Spleen (tissue), 11 donors: ENCODE data around the gene CTF1. TPM values are rescaled to one million over a fixed set of nuclear protein-coding genes. Genes with fewer than 3 reads are reported as not detected.
A peak's percentile ranks its signal among the peaks of the same experiment; 100 is the strongest.

ENCODE experiments used
- DNase-seq: peaks from one replicate; pipeline ENCODE4 v3.0.0-alpha.2; 2020
- H3K27ac ChIP-seq, 8 donors: fragments of 200-600 bp; sonication (generic) in 7 of 8; 1 replicate in 4 of 8; 2 replicates in 4 of 8; pipeline versions ENCODE4 v1.5.0 to v1.8.0; 2016 to 2021; ENCODE audit warnings: inconsistent platforms in 4 of 8, mild to moderate bottlenecking in 4 of 8, moderate library complexity in 1 of 8
- H3K27me3 ChIP-seq, 7 donors: fragments of 200-600 bp; sonication (generic) in 6 of 7; replicated peaks in 1 of 7; 1 replicate in 4 of 7; 2 replicates in 3 of 7; pipeline versions ENCODE4 v1.5.0 to v1.8.0; 2016 to 2021; ENCODE audit warnings: inconsistent platforms in 3 of 7, mild to moderate bottlenecking in 1 of 7
- H3K36me3 ChIP-seq, 6 donors: fragments of 200-600 bp; sonication (generic) in 5 of 6; 1 replicate in 4 of 6; 2 replicates in 2 of 6; pipeline versions ENCODE4 v1.5.0 to v1.8.0; 2016 to 2021; ENCODE audit warnings: inconsistent platforms in 2 of 6
- H3K4me1 ChIP-seq, 6 donors: fragments of 200-600 bp; sonication (generic) in 5 of 6; 1 replicate in 3 of 6; 2 replicates in 3 of 6; pipeline versions ENCODE4 v1.5.0 to v1.8.0; 2016 to 2021; ENCODE audit warnings: inconsistent platforms in 3 of 6
- H3K4me3 ChIP-seq, 8 donors: fragments of 200-600 bp; sonication (generic) in 7 of 8; 1 replicate in 4 of 8; 2 replicates in 4 of 8; pipeline versions ENCODE4 v1.5.0 to v1.8.0; 2016 to 2021; ENCODE audit warnings: inconsistent platforms in 4 of 8, mild to moderate bottlenecking in 4 of 8, moderate library complexity in 2 of 8
- H3K9me3 ChIP-seq, 8 donors: fragments of 200-600 bp; sonication (generic) in 7 of 8; 1 replicate in 4 of 8; 2 replicates in 4 of 8; pipeline versions ENCODE4 v1.5.0 to v1.8.0; 2016 to 2021; ENCODE audit warnings: inconsistent platforms in 4 of 8
- CTCF ChIP-seq, 11 experiments: fragments of 200-600 bp in 7 of 11; fragments of 450-650 bp in 4 of 11; sonication (generic) in 4 of 11; IDR thresholded peaks in 8 of 11; conservative IDR thresholded peaks in 3 of 11; 1 replicate in 7 of 11; 2 replicates in 4 of 11; pipeline versions ENCODE4 v1.4.0 to v1.8.0; 2016 to 2021; ENCODE audit warnings: antibody characterized with exemption in 11 of 11, inconsistent platforms in 4 of 11, mild to moderate bottlenecking in 1 of 11
- POLR2A ChIP-seq, 3 donors: fragments of 450-650 bp; IDR thresholded peaks; one replicate each; pipeline ENCODE4 v1.5.1; 2017; ENCODE audit warnings: antibody characterized with exemption in 3 of 3, mild to moderate bottlenecking in 1 of 3
- POLR2AphosphoS5 ChIP-seq, 3 donors: sonication (generic); formaldehyde crosslinking; IDR thresholded peaks; one replicate each; pipeline ENCODE4 v1.5.1; 2017; ENCODE audit warnings: antibody characterized with exemption in 3 of 3
- WGBS, 5 donors: extraction: QIAGEN DNeasy Blood & Tissue Kit in 3 of 5; methylation state at CpG; one replicate each; pipeline versions ENCODE4 v1.1.5 to v1.1.7; 2013 to 2018; 5-methylcytosine and 5-hydroxymethylcytosine counted together
- intact Hi-C: fragments of 100-400 bp; cut with DNase I; formaldehyde crosslinking; loops from one replicate; pipeline ENCODE4 v1.15.0; 2023; ENCODE audit warnings: low total_unique reads
- polyA plus RNA-seq, 3 donors: library from polyadenylated mRNA; stranded (reverse); fragments of 200-250 nt; gene quantifications; one replicate each; pipeline ENCODE4 v1.2.1, GENCODE V29; 2013
- total RNA-seq, 7 donors: library from RNA; depleted of rRNA in 3 of 7; stranded (reverse); fragments of >200 nt in 3 of 7; fragmentation: NEBNext Ultra II Directional in 4 of 7; extraction: Animal tissue kit (Norgen Biotek cat#: 25700) in 4 of 7; gene quantifications; one replicate each; pipeline versions ENCODE4 v1.1.0 to v1.2.1, GENCODE V29; 2016 to 2021
- donor health status: healthy with polysubstance abuse.
- donor health status: DM: no; HTN: no; CAD: no; lungs with moderate emphysema.
- donor health status: DM: no; HTN: no; CAD: no.
- donor health status: Bipolar disorder and iron deficiency.
- donor health status: healthy.
- donor health status: DM: no; HTN: no; CAD: no.
- donor health status: DM: yes; HTN: yes; CAD: no.

Gene CTF1
- total and polyA plus RNA-seq, 10 donors: 0.61 to 3.3 (median 1.3) TPM; not detected in 1

GRCh38 chr16:30947859-30948666, 51.6 kb downstream of the CTF1 start:
- H3K27me3 ChIP-seq: no peaks in the 10 kb centered on the region
- H3K36me3 ChIP-seq: peaks cover 0 to 49% (median 0%) of the 10 kb centered on the region in 6 donors
- intact Hi-C loops: no loop called here
- WGBS, 5 donors: 37 to 56% (median 48%) methylated on average over 25 to 44 of the region's 44 CpGs
- H3K27ac ChIP-seq: peak overlapping the region; percentile 89 to 99 (median 96)
- TF ChIP-seq CTCF (IDR thresholded peaks at IDR 0.05 in 8 of 11, conservative IDR thresholded peaks at IDR 0.05 in 3 of 11) (no peak), POLR2A (IDR thresholded peaks at IDR 0.05) (no peak), POLR2AphosphoS5 (IDR thresholded peaks at IDR 0.05) (peak in 2 of 3 donors; percentile 30 to 57)
- peaks cover 11 to 53% (median 28%) of the 10 kb centered on the region in 6 donors for H3K4me1 ChIP-seq
- peak; percentile 88 for DNase-seq
- H3K4me3 ChIP-seq: peak overlapping the region; percentile 80 to 98 (median 92)
- no peaks in the 10 kb centered on the region for H3K9me3 ChIP-seq

GRCh38 chr16:30948667-30949649, 52.5 kb downstream of the CTF1 start, which contains the start of gene ORAI3:
ORAI3 (plus strand) TSS chr16:30949068; CDS start chr16:30949290, 222 bp downstream.
- WGBS, 5 donors: 0 to 4% (median 1%) methylated on average over 17 to 70 of the region's 70 CpGs
- peak within 1 kb of the TSS; percentile 89 to 99 (median 96) for H3K27ac ChIP-seq
- DNase-seq: peak; percentile 97
- H3K4me3 ChIP-seq: peak within 1 kb of the TSS; percentile 80 to 98 (median 92)
- H3K9me3 ChIP-seq: no peaks in the 10 kb centered on the region
- no peaks in the 10 kb centered on the region for H3K27me3 ChIP-seq
- intact Hi-C loops: no loop called here
- peak in 1 of 3 donors; percentile 41 for TF ChIP-seq POLR2A (IDR thresholded peaks at IDR 0.05)
- TF ChIP-seq POLR2AphosphoS5 (IDR thresholded peaks at IDR 0.05): peak; percentile 89 to 91 (median 91)
- peak in 1 of 11 experiments; percentile 14 for TF ChIP-seq CTCF (IDR thresholded peaks at IDR 0.05 in 8 of 11, conservative IDR thresholded peaks at IDR 0.05 in 3 of 11)
- peaks cover 14 to 62% (median 36%) of the 10 kb centered on the region in 6 donors for H3K4me1 ChIP-seq
- H3K36me3 ChIP-seq: peaks cover 0 to 50% (median 0%) of the 10 kb centered on the region in 6 donors

GRCh38 chr16:30949650-30950515, 53.5 kb downstream of the CTF1 start:
- intact Hi-C loops: no loop called here
- Histone ChIP-seq H3K4me3 (peak overlapping the region; percentile 80 to 98 (median 92)), H3K4me1 (peaks cover 16 to 71% (median 40%) of the 10 kb centered on the region in 6 donors)

More at GRCh38 chr16:30949650-30950515, 53.5 kb downstream of the CTF1 start:
- DNase-seq: peak; percentile 89
- no peaks in the 10 kb centered on the region for H3K9me3 ChIP-seq
- TF ChIP-seq POLR2A (IDR thresholded peaks at IDR 0.05): peak in 1 of 3 donors; percentile 23
- TF ChIP-seq CTCF (IDR thresholded peaks at IDR 0.05 in 8 of 11, conservative IDR thresholded peaks at IDR 0.05 in 3 of 11): no peak
- TF ChIP-seq POLR2AphosphoS5 (IDR thresholded peaks at IDR 0.05): peak; percentile 84 to 90 (median 87)
- H3K36me3 ChIP-seq: peaks cover 0 to 47% (median 0%) of the 10 kb centered on the region in 6 donors
- H3K27ac ChIP-seq: peak overlapping the region; percentile 89 to 99 (median 96)
- no peaks in the 10 kb centered on the region for H3K27me3 ChIP-seq
- WGBS, 5 donors: 2 to 3% (median 2%) methylated on average over 17 to 21 of the region's 21 CpGs
